RWPE1 (cell line): ENCODE data around the gene TRAPPC11.
"Not testable (repeated sequence)": the region's sequence is repeated elsewhere in the genome, so short reads cannot be mapped to it uniquely, and the experiment has no call there.

Source experiments
- CTCF ChIA-PET: fragments of 350-600 bp; sonication (Branson Sonifier 250); formaldehyde crosslinking; extraction: SDS; loops from one replicate; lab custom pipeline; 2021; lab: Yijun Ruan, JAX
- POLR2A ChIA-PET: fragments of 400-600 bp; formaldehyde crosslinking; extraction: SDS; loops from one replicate; lab custom pipeline; 2020; ENCODE audit warnings: antibody characterized with exemption; ENCODE audit not compliant: low non-redundant PET; lab: Yijun Ruan, JAX
- DNase-seq: peaks from one replicate; pipeline ENCODE4 v3.0.0; 2012; ENCODE audit warnings: low spot score
- H3K27ac ChIP-seq: fragments of 450-650 bp; 2 replicates; pipeline ENCODE4 v1.5.1; 2017
- TF ChIP-seq, protein P1 (sequence below): fragments of 450-650 bp; conservative IDR thresholded peaks from 2 replicates; pipeline ENCODE4 v1.5.1; 2017; ENCODE audit warnings: low read depth, mild to moderate bottlenecking

TRAPPC11 gene

DNA sequence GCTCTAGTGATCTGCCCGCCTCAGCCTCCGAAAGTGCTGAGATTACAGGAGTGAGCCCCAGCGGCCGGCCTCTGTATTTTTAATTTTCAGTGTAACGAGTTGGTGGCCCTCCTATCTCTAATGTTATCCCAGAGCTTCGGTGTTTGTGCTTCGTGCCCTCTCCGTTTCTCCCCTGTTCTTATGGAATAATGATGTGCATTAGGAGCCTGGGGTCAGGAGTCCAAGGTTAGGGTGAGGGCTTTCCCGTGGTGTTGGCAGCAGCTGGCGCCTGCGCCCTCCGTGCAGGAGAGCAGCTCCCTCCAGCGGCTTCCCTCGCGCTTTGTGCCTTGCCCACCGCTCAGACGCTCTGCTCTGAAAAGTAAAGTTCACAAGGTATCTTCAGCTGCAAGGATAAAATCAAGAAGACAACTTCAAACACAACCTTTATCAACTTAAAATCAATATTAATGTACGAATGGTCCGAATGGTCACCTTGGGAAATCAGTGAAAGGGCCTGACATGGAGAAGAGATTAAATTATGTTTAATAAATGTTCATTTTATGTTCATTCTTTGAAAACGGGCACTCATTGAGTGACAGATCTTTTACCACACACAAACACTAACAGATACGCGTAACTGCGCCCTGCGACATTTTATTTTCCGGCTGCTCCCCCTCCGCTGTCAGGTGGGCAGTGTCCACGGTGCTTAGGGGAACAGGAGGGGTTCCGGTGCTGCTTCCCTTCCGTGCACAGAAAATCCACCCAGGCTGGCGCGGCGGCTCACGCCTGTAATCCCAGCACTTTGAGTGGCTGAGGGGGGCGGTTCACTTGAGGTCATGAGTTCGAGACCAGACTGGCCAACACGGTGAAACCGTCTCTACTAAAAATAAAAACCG is 62.4 kb downstream of the TRAPPC11 start:
- no peak for DNase-seq
- no peak overlapping the region for H3K27ac ChIP-seq
- ChIA-PET POLR2A (no interaction called here), CTCF (interaction anchor here (0.6 kb wide), 3 partner anchors 82 to 783 kb away, joined by 3 to 4 read pairs (median 3); no protein-coding TSS in a partner anchor)
- TF ChIP-seq, protein P1, sequence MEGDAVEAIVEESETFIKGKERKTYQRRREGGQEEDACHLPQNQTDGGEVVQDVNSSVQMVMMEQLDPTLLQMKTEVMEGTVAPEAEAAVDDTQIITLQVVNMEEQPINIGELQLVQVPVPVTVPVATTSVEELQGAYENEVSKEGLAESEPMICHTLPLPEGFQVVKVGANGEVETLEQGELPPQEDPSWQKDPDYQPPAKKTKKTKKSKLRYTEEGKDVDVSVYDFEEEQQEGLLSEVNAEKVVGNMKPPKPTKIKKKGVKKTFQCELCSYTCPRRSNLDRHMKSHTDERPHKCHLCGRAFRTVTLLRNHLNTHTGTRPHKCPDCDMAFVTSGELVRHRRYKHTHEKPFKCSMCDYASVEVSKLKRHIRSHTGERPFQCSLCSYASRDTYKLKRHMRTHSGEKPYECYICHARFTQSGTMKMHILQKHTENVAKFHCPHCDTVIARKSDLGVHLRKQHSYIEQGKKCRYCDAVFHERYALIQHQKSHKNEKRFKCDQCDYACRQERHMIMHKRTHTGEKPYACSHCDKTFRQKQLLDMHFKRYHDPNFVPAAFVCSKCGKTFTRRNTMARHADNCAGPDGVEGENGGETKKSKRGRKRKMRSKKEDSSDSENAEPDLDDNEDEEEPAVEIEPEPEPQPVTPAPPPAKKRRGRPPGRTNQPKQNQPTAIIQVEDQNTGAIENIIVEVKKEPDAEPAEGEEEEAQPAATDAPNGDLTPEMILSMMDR: no peak

DNA sequence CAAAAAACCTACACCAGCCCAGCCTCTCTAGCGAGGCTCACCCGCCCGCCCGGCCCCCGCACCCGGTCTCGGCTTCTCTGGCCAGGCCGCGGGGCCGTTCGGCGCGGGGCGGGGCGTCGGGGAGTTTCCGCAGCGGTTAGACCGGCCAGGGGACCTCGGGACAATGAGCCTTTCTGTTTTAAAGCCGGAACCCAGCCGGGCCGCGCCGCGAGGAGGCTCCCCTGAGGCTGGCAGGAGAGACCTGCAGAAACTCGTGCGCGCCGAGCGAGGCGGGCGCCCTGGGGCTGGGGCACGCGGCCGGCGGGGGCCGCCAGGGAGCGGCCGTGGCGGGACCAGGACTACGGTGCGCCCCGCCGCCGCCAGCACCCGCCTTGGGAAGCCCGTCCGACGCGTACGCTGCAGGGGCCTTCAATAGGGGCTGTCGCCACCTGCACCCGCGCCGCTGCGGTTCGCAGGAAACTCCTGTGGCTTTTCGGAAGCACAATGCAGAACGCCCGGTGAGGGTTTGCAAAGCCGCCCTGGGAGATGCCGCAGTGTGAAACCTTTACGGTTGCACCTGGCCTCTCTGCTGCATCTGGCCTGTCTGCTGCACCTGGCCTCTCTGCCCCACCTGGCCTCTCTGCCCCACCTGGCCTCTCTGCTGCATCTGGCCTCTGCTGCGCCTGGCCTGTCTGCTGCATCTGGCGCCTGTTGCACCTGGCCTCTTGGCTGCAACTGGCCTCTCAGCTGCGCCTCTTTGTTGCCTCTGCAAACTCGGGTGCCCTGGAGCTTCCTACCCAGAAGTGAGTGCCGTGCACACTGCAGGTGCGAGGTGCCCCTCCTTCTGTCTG is 63.9 kb downstream of the TRAPPC11 start:
- H3K27ac ChIP-seq: peak overlapping the region; percentile 29; the same call in 1 of the 2 replicates
- TF ChIP-seq, protein P1: peak; percentile 31
- ChIA-PET CTCF (interaction anchor here (0.6 kb wide), 2 partner anchors 103 to 367 kb away, joined by 3 to 5 read pairs; no protein-coding TSS in a partner anchor), POLR2A (no interaction called here)
- DNase-seq: peak; percentile 54

DNA sequence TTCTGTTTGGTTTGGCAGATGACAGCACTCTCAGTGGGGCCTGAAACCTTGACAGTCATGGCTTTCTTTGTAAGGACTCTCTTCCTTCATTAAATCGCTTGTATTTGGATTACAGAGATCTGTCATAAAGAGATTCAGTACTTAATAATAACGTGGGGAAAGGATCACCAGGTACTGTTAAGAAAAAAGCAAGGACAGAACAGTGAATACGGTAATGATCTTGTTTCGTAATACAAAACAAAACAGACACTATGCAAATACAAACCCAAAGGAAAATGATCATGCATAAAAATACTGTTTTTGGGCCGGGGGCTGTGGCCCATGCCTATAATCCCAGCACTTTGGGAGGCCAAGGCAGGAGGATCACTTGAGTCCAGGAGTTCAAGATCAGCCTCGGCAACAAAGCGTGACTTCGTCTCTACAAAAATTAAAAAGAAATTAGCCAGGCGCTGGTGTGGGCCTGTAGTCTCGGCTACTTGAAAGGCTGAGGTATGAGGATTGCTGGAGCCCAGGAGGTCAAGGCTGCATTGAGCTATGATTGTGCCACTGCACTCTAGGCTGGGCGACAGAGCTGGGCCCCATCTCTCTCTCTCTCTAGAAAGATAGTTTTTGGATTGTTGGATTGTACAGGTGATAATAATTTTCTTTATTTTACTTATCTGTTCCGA is 64.6 kb downstream of the TRAPPC11 start:
- DNase-seq: no peak
- no peak overlapping the region for H3K27ac ChIP-seq
- ChIA-PET CTCF (interaction anchor here (0.6 kb wide), 1 partner anchor 368 kb away, joined by 3 read pairs; no protein-coding TSS in a partner anchor), POLR2A (no interaction called here)
- TF ChIP-seq, protein P1: no peak

DNA sequence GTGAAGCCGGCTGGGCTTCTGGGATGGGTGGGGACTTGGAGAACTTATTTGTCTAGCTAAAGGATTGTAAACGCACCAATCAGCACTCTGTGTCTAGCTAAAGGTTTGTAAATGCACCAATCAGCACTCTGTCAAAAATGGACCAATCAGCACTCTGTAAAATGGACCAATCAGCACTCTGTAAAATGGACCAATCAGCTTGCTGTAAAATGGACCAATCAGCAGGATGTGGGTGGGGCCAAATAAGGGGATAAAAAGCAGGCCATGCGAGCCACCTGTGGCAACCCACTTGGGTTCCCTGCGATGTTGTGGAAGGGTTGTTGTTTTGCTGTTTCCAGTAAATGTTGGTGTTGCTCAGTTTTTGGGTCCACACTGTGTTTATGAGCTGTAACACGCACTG is 66.5 kb downstream of the TRAPPC11 start:
- CTCF ChIA-PET: interaction anchor here (0.6 to 0.7 kb wide), 2 partner anchors 363 to 911 kb away, joined by 3 read pairs; no protein-coding TSS in a partner anchor
- H3K27ac ChIP-seq, DNase-seq, POLR2A ChIA-PET: not testable (repeated sequence)

DNA sequence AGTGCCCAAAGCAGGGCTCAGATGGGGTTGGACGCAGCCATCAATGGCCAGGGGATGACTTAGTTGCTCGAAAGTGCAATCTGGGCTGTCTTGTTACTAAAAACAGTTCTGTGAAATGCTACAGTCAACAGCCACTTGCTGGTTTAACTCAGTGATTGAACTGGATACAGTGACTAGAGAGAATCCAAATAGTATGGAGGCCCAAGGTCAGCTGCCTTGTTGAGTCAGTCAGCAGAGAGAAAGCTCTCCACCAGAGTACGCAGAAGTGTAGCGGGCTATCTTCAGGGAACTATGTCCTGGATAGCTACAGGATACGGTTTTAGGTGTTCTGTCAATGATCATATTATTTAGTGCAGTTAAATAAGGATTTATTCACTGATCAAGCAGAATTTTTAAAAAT is 68.4 kb downstream of the TRAPPC11 start:
- POLR2A ChIA-PET: no interaction called here
- no peak overlapping the region for H3K27ac ChIP-seq
- CTCF ChIA-PET: interaction anchor here (0.6 kb wide), 1 partner anchor 31 kb away, joined by 4 read pairs; no protein-coding TSS in a partner anchor
- DNase-seq: no peak
- TF ChIP-seq, protein P1: no peak

DNA sequence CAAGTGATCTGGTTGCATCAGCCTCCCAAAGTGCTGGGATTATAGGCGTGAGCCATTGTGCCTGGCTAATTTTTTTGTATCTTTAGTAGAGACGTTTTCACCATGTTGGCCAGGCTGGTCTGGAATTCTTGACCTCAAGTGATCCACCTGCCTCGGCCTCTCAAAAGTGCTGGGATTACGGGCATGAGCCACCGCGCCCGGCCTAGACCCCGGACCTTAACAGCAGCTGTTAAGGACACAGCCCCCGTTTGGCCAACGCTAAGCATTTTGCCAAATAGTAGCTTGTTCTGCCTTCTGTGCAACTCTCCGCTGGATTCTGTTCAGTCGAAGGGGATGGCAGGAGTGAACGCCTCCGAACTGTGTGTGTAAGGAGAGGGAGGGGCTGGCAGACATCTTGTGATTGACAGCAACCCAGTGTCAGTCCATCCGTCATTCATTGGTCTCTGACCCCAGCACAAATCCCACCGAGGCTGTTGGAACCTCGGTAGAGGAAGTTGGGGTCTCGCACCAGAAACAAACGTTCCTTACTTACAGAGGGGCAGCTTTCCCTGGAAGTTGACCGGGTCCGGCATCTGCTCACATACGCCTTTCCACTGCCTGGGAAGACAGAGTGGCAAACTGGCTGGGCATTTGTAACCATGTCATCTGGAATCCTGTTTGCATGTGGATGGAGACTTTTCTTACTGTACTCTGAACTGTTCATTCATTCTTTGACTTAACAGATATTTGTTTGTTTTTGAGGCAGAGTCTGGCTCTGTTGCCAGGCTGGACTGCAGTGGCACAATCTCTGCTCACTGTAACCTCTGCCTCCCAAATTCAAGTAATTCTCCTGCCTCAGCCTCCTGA is 69.4 kb downstream of the TRAPPC11 start:
- ChIA-PET POLR2A (interaction anchor here (0.6 kb wide), 1 partner anchor 18 kb away, joined by 4 read pairs; no protein-coding TSS in a partner anchor), CTCF (no interaction called here)
- DNase-seq: no peak
- TF ChIP-seq, protein P1: no peak
- no peak overlapping the region for H3K27ac ChIP-seq
